Adrenal gland (tissue), 12 donors: Measurements from ENCODE around the gene VGLL4. TPM values are rescaled to one million over a fixed set of nuclear protein-coding genes. Genes with fewer than 3 reads are reported as not detected.
A peak's percentile ranks its signal among the peaks of the same experiment; 100 is the strongest.

Source experiments
- DNase-seq, 7 donors: peaks; one replicate each; pipeline ENCODE4 v3.0.0-alpha.2; 2019 to 2020
- H3K27ac ChIP-seq, 5 donors: fragments of 200-600 bp; sonication (generic) in 4 of 5; 1 replicate in 3 of 5; 2 replicates in 2 of 5; pipeline versions ENCODE4 v1.5.1 to v1.8.0; 2016 to 2020; ENCODE audit warnings: mild to moderate bottlenecking in 1 of 5
- H3K27me3 ChIP-seq: fragments of 200-600 bp; 2 replicates; pipeline ENCODE4 v1.8.0; 2021
- H3K36me3 ChIP-seq, 2 donors: fragments of 200-600 bp; replicated peaks in 1 of 2; 1 replicate in 1 of 2; 2 replicates in 1 of 2; pipeline versions ENCODE4 v1.5.1 to v1.8.0; 2018 to 2022
- H3K4me1 ChIP-seq, 2 donors: fragments of 200-600 bp; replicated peaks in 1 of 2; 1 replicate in 1 of 2; 2 replicates in 1 of 2; pipeline versions ENCODE4 v1.5.1 to v1.8.0; 2018 to 2021
- H3K4me3 ChIP-seq, 4 donors: fragments of 200-600 bp; sonication (generic) in 3 of 4; one replicate each; pipeline ENCODE4 v1.5.1; 2016 to 2018
- H3K9me3 ChIP-seq, 3 donors: fragments of 200-600 bp; sonication (generic) in 1 of 3; replicated peaks in 1 of 3; 1 replicate in 2 of 3; 2 replicates in 1 of 3; pipeline versions ENCODE4 v1.5.1 to v1.8.0; 2016 to 2021
- POLR2A ChIP-seq, 2 donors: fragments of 450-650 bp; IDR thresholded peaks; one replicate each; pipeline ENCODE4 v1.6.1; 2017; ENCODE audit warnings: antibody characterized with exemption in 2 of 2, mild to moderate bottlenecking in 2 of 2, moderate library complexity in 1 of 2
- WGBS, 4 donors: extraction: QIAGEN DNeasy Blood & Tissue Kit in 2 of 4; methylation state at CpG; one replicate each; pipeline versions ENCODE4 v1.1.5 to v1.1.7; 2013 to 2017; 5-methylcytosine and 5-hydroxymethylcytosine counted together
- intact Hi-C, 2 donors: fragments of 100-400 bp; cut with DNase I; formaldehyde crosslinking; loops; one replicate each; pipeline versions ENCODE4 v1.14.1 to v1.15.0; 2022 to 2023
- polyA plus RNA-seq, 3 donors: library from polyadenylated mRNA; stranded (reverse); fragments of 200-250 nt in 2 of 3; fragments of 350-450 nt in 1 of 3; fragmentation: Illumina TruSeq in 1 of 3; extraction: RNeasy Lipid Tissue Mini Kit (QIAGEN cat#74804) in 1 of 3; gene quantifications; one replicate each; pipeline ENCODE4 v1.2.3, GENCODE V29; 2013 to 2014
- total RNA-seq, 9 donors: library from RNA; depleted of rRNA in 4 of 9; stranded (reverse); fragments of >200 nt in 4 of 9; fragments of 120-200 nt in 1 of 9; fragmentation: NEBNext Ultra II Directional in 1 of 9; extraction: Animal tissue kit (Norgen Biotek cat#: 25700) in 1 of 9; gene quantifications; one replicate each; pipeline versions ENCODE4 v1.1.0 to v1.2.4, GENCODE V29; 2013 to 2023
- TF ChIP-seq, protein P1 (sequence below), 6 experiments: fragments of 450-650 bp in 4 of 6; fragments of 200-600 bp in 2 of 6; sonication (generic) in 1 of 6; IDR thresholded peaks; 1 replicate in 5 of 6; 2 replicates in 1 of 6; pipeline versions ENCODE4 v1.5.1 to v1.8.0; 2016 to 2021; ENCODE audit warnings: antibody characterized with exemption in 6 of 6, mild to moderate bottlenecking in 2 of 6, moderate library complexity in 1 of 6
- donor health status: healthy with polysubstance abuse.
- donor health status: Bipolar disorder and iron deficiency.
- donor health status: DM: yes; HTN: yes; CAD: no.
- donor health status: DM: no; HTN: no; CAD: no.
- donor health status: DM: no; HTN: no; CAD: no.
- donor health status: DM: yes; HTN: yes; CAD: no.

VGLL4 gene
- total and polyA plus RNA-seq, 12 donors: 38.3 to 153 (median 86.4) TPM

DNA sequence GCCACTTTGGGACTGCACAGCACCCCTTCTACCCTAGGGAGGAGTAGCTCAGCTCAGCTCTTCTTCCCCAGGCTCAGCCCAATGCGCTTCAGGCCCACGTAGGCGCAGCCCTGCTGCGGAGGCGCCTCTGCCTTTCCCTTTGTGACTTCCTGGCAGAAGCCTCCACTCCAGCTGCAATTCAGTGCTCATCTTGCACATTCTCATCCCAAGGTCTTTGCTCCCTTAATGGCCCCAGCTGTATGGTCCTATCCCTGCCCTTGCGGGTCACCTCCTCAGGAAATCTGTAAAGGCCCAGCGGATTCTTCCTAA is 109.0 kb downstream of the VGLL4 start:
- Histone ChIP-seq H3K36me3 (no peaks in the 10 kb centered on the region), H3K4me1 (no peaks in the 10 kb centered on the region), H3K27me3 (no peaks in the 10 kb centered on the region), H3K4me3 (no peak overlapping the region), H3K27ac (no peak overlapping the region), H3K9me3 (no peaks in the 10 kb centered on the region)
- intact Hi-C loops: no loop called here
- 94 to 98% (median 98%) methylated on average over 6 to 7 of the region's 7 CpGs for WGBS, 4 donors
- no peak for DNase-seq
- TF ChIP-seq, protein P1, sequence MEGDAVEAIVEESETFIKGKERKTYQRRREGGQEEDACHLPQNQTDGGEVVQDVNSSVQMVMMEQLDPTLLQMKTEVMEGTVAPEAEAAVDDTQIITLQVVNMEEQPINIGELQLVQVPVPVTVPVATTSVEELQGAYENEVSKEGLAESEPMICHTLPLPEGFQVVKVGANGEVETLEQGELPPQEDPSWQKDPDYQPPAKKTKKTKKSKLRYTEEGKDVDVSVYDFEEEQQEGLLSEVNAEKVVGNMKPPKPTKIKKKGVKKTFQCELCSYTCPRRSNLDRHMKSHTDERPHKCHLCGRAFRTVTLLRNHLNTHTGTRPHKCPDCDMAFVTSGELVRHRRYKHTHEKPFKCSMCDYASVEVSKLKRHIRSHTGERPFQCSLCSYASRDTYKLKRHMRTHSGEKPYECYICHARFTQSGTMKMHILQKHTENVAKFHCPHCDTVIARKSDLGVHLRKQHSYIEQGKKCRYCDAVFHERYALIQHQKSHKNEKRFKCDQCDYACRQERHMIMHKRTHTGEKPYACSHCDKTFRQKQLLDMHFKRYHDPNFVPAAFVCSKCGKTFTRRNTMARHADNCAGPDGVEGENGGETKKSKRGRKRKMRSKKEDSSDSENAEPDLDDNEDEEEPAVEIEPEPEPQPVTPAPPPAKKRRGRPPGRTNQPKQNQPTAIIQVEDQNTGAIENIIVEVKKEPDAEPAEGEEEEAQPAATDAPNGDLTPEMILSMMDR (IDR thresholded peaks at IDR 0.05): no peak

DNA sequence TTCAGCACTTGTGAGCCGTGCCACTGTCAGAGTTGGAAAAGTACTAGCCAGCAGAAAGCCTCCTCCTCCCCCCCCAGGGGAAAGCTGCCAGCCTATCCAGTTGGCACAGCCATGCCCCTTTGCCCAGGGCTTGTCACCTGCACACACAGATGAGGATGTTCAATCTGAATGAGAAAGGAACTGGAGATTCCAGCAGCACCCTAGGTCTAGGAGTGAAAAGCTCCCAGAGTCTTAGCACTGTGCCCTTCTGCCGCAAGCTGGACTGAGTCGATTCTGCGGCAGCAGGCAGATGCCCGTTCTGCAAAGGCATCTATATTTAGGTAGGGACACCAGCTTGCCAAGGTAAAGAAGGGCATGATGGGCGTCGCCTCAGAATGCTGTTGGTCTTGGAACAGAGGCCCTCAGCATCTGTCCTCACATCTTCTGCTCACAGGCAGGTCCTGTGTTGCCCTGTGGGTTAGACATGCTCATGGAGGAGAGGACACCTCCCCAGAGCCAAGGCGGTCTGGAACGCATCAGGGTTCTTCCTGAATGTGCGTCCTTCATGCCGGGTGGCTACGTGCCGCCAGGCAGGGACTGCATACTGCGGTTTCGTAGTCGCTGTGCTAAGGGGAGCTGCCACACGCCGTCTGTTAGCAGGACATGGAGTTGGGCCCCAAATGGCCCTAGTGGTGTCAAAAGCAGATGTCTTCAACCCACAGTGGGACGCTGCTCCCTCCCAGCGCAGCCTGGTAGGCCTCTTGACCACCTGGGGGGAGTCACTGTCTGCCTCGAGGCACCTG is 109.5 kb downstream of the VGLL4 start:
- Histone ChIP-seq H3K4me1 (no peaks in the 10 kb centered on the region), H3K9me3 (no peaks in the 10 kb centered on the region), H3K4me3 (no peak overlapping the region), H3K27me3 (no peaks in the 10 kb centered on the region), H3K36me3 (no peaks in the 10 kb centered on the region), H3K27ac (no peak overlapping the region)
- peak in 4 of 7 donors; percentile 33 to 75 (median 60) for DNase-seq
- TF ChIP-seq, protein P1 (IDR thresholded peaks at IDR 0.05): no peak
- no peak for TF ChIP-seq POLR2A (IDR thresholded peaks at IDR 0.05)
- WGBS, 4 donors: 92 to 96% (median 95%) methylated on average over 18 to 21 of the region's 21 CpGs
- intact Hi-C loops: no loop called here

DNA sequence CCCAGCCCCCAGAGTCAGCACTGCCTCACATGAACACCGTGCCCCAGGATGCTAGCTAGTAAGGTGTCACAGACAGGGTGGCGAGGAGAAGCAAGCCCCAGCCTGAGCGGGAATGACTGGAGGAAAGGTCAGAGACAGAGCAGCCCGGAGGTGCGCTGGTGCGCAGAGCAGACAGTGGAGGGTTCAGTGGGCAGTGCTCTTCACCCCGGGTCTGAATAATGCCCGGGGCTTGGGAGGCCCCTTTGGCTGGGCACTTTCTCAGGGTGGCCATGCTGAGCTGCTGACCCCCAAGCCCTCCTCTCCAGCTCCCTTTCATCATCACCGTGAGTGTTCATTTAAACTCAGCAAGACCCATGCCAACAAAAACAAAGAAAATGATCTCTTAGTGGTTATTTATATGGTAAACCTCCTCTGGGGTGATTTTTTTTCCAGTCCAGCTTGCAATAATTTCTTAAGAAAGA is 110.8 kb downstream of the VGLL4 start:
- 75 to 88% (median 85%) methylated on average over 9 of the region's 9 CpGs for WGBS, 4 donors
- no peaks in the 10 kb centered on the region for H3K27me3 ChIP-seq
- intact Hi-C loops: no loop called here
- H3K4me1 ChIP-seq: no peaks in the 10 kb centered on the region
- TF ChIP-seq POLR2A (IDR thresholded peaks at IDR 0.05): no peak
- TF ChIP-seq, protein P1 (IDR thresholded peaks at IDR 0.05): no peak
- H3K36me3 ChIP-seq: no peaks in the 10 kb centered on the region
- H3K9me3 ChIP-seq: no peaks in the 10 kb centered on the region
- no peak for DNase-seq
- H3K27ac ChIP-seq: peak overlapping the region in 1 of 5 donors; percentile 27
- no peak overlapping the region for H3K4me3 ChIP-seq

DNA sequence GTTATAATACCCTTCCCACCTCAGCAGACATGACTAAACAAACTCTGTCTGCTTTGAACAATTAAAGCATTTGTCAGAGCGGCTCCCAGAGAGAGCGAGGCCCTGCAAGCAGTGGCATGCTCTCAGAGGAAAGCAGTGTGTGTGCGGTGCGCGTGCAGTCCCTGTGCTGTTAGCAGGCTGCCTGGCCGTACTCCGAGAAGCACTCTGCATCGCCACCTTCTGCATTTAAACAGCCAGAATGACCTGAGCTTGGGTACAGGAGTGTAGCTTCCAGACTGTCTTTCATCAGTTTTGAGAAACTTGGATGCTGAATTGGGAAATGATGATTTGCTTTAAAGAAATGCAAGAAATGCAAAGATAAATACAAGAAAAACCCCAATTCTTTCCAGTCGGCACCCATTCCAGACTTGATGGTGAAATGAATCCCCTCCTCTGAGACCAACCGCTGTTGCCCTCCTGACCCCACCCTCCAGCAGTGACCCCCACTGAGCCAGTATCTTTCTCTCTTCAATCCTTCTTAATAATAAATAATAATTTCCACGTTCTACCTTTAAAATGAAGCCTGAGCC is 113.5 kb downstream of the VGLL4 start:
- Histone ChIP-seq H3K9me3 (no peaks in the 10 kb centered on the region), H3K27ac (no peak overlapping the region), H3K36me3 (no peaks in the 10 kb centered on the region), H3K4me3 (no peak overlapping the region), H3K27me3 (no peaks in the 10 kb centered on the region), H3K4me1 (no peaks in the 10 kb centered on the region)
- 61 to 78% (median 77%) methylated on average over 9 to 11 of the region's 11 CpGs for WGBS, 4 donors
- TF ChIP-seq, protein P1 (IDR thresholded peaks at IDR 0.05): no peak
- TF ChIP-seq POLR2A (IDR thresholded peaks at IDR 0.05): no peak
- intact Hi-C loops: no loop called here
- no peak for DNase-seq
